DND-41 (cell line): Measurements from ENCODE around the gene PIEZO1.

Experiments used
- ATAC-seq: fragments of 200-7000 bp; cut with Tn5 transposase; 3 replicates; pipeline ENCODE4 v1.9.1; 2021; ENCODE audit warnings: low read depth; ENCODE audit not compliant: insufficient read depth
- DNase-seq: peaks from one replicate; pipeline ENCODE4 v3.0.0-alpha.2; 2020
- H2AFZ ChIP-seq: 2 replicates; pipeline ENCODE4 v1.6.0; 2012; ENCODE audit warnings: low read depth, low read length
- H3K27ac ChIP-seq: 2 replicates; pipeline ENCODE4 v1.5.1; 2012; ENCODE audit warnings: low read length, inconsistent platforms
- H3K27me3 ChIP-seq: fragments of 200-600 bp; sonication (generic); 2 replicates; pipeline ENCODE4 v1.6.0; 2012; ENCODE audit warnings: low read length, mild to moderate bottlenecking, inconsistent platforms; ENCODE audit not compliant: insufficient read depth, poor library complexity
- H3K36me3 ChIP-seq: 2 replicates; pipeline ENCODE4 v1.5.1; 2012; ENCODE audit warnings: low read length, inconsistent platforms; ENCODE audit not compliant: insufficient read depth
- H3K4me1 ChIP-seq: 2 replicates; pipeline ENCODE4 v1.5.1; 2012; ENCODE audit warnings: mild to moderate bottlenecking, low read length; ENCODE audit not compliant: insufficient read depth
- H3K4me2 ChIP-seq: 2 replicates; pipeline ENCODE4 v1.6.0; 2012; ENCODE audit warnings: mild to moderate bottlenecking, moderate library complexity, low read length, inconsistent platforms; ENCODE audit not compliant: insufficient read depth
- H3K4me3 ChIP-seq, 2 experiments: fragments of 200-600 bp in 1 of 2; shearing (Covaris generic) in 1 of 2; 2 replicates each; pipeline ENCODE4 v1.5.1; 2012 to 2016; ENCODE audit warnings: inconsistent platforms in 2 of 2, low read length in 2 of 2, mild to moderate bottlenecking in 2 of 2, low read depth in 1 of 2, moderate library complexity in 1 of 2
- H3K79me2 ChIP-seq: 2 replicates; pipeline ENCODE4 v1.6.0; 2012; ENCODE audit warnings: low read length, inconsistent platforms; ENCODE audit not compliant: insufficient read depth
- H3K9ac ChIP-seq: 2 replicates; pipeline ENCODE4 v1.6.0; 2012; ENCODE audit warnings: low read depth, mild to moderate bottlenecking, inconsistent platforms, low read length, moderate library complexity
- H3K9me3 ChIP-seq: 2 replicates; pipeline ENCODE4 v1.5.1; 2012; ENCODE audit warnings: low read length, moderate library complexity, mild to moderate bottlenecking, inconsistent platforms; ENCODE audit not compliant: insufficient read depth, severe bottlenecking
- H4K20me1 ChIP-seq: 2 replicates; pipeline ENCODE4 v1.6.0; 2012; ENCODE audit warnings: low read length; ENCODE audit not compliant: insufficient read depth
- CTCF ChIP-seq: IDR thresholded peaks from 2 replicates; pipeline ENCODE4 v1.5.1; 2012; ENCODE audit warnings: borderline replicate concordance, low read length, moderate library complexity, mild to moderate bottlenecking; ENCODE audit not compliant: poor library complexity, severe bottlenecking; ENCODE audit errors: extremely low read depth
- EZH2 ChIP-seq: IDR thresholded peaks from 3 replicates; pipeline ENCODE4 v1.6.1; 2012; ENCODE audit warnings: borderline replicate concordance, low read depth, mild to moderate bottlenecking, moderate library complexity, low read length, inconsistent platforms; ENCODE audit not compliant: severe bottlenecking

PIEZO1 gene

GRCh38 chr16:88819126-88819525 lies 34.1 kb upstream of the PIEZO1 start:
- Histone ChIP-seq H3K4me3 (no peak overlapping the region), H3K9me3 (no peaks in the 10 kb centered on the region), H3K36me3 (peaks cover 10% of the 10 kb centered on the region), H3K9ac (no peak overlapping the region), H3K4me2 (no peak overlapping the region), H2AFZ (no peak overlapping the region), H3K79me2 (no peaks in the 10 kb centered on the region), H4K20me1 (peaks cover 11% of the 10 kb centered on the region), H3K4me1 (no peaks in the 10 kb centered on the region), H3K27ac (no peak overlapping the region), H3K27me3 (no peaks in the 10 kb centered on the region)
- TF ChIP-seq CTCF (no peak), EZH2 (no peak)
- ATAC-seq (no peak), DNase-seq (no peak)

- no peak overlapping the region for H3K27ac ChIP-seq
- no peaks in the 10 kb centered on the region for H3K9me3 ChIP-seq
- H3K4me2 ChIP-seq, result no peak overlapping the region
- H3K36me3 ChIP-seq, result peaks cover 10% of the 10 kb centered on the region
- no peaks in the 10 kb centered on the region for H3K79me2 ChIP-seq
- DNase-seq (no peak), ATAC-seq (no peak)
- H3K9ac ChIP-seq, result no peak overlapping the region
- peaks cover 11% of the 10 kb centered on the region for H4K20me1 ChIP-seq
- H2AFZ ChIP-seq, result no peak overlapping the region
- TF ChIP-seq CTCF (no peak), EZH2 (no peak)
- H3K4me1 ChIP-seq, result no peaks in the 10 kb centered on the region
- H3K4me3 ChIP-seq, result no peak overlapping the region
- no peaks in the 10 kb centered on the region for H3K27me3 ChIP-seq
Measured at GRCh38 chr16:88818575-88818874, 33.5 kb upstream of the PIEZO1 start.

GRCh38 chr16:88817785-88818574 lies 33.0 kb upstream of the PIEZO1 start:
- peaks cover 11% of the 10 kb centered on the region for H4K20me1 ChIP-seq
- TF ChIP-seq EZH2, result no peak
- no peak for TF ChIP-seq CTCF
- H3K9me3 ChIP-seq, result no peaks in the 10 kb centered on the region
- H3K36me3 ChIP-seq, result peaks cover 10% of the 10 kb centered on the region
- no peaks in the 10 kb centered on the region for H3K79me2 ChIP-seq
- no peak overlapping the region for H3K27ac ChIP-seq
- DNase-seq (no peak), ATAC-seq (no peak)
- H3K4me2 ChIP-seq, result no peak overlapping the region
- H3K4me3 ChIP-seq, result no peak overlapping the region
- no peak overlapping the region for H2AFZ ChIP-seq
- H3K27me3 ChIP-seq, result no peaks in the 10 kb centered on the region
- no peaks in the 10 kb centered on the region for H3K4me1 ChIP-seq
- no peak overlapping the region for H3K9ac ChIP-seq
